Dedifferentiated amniotic fluid mesenchymal stem cell (primary cell): ENCODE data around the gene RTP5.
"Not testable (repeated sequence)": the region's sequence is repeated elsewhere in the genome, so short reads cannot be mapped to it uniquely, and the experiment has no call there.

Source experiments
- DNase-seq: peaks from one replicate; pipeline ENCODE4 v3.0.0-alpha.2; 2016; ENCODE audit errors: extremely low spot score

Gene RTP5

DNA sequence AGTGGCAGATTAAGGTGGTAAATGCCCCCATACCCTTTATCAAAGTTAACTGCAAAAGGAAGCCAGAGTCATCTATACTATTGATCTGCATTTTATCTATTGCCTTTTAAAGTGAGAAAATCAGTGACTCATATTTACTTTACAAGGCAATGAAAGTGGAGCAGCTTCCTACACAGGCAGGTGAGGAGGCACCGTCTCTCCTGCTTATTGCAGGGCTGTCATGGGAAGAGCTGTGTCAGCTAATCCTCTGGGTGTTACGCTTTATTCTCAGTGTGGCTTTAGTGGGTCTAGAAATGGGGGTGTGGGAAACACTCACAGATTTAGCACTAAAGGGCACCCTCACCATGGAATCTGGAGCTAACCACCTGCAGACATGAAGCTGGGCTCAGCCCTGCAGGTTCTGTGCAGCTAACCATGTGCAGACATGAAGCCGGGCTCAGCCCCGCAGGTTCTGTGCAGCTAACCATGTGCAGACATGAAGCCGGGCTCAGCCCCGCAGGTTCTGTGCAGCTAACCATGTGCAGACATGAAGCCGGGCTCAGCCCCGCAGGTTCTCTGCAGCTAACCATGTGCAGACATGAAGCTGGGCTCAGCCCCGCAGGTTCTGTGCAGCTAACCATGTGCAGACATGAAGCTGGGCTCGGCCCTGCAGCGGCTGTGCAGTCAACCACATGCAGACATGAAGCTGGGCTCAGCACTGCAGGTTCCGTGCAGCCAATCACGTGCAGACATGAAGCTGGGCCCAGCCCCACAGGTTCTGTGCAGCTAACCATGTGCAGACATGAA is 53.5 kb downstream of the RTP5 start:
- DNase-seq: not testable (repeated sequence)
